GM06990 (cell line): ENCODE measurements around the gene IL1R2.
"Not testable (repeated sequence)": the region's sequence is repeated elsewhere in the genome, so short reads cannot be mapped to it uniquely, and the experiment has no call there.

ENCODE experiments used
- DNase-seq: peaks from one replicate; pipeline ENCODE4 v3.0.0-alpha.2; 2011; ENCODE audit not compliant: insufficient read length; ENCODE audit errors: extremely low read depth
- H3K27me3 ChIP-seq: replicated peaks from 2 replicates; pipeline ENCODE4 v1.6.0; 2011; ENCODE audit warnings: low read length; ENCODE audit not compliant: control insufficient read depth, insufficient read depth
- H3K36me3 ChIP-seq: 2 replicates; pipeline ENCODE4 v1.5.1; 2011; ENCODE audit warnings: low read length; ENCODE audit not compliant: control insufficient read depth, insufficient read depth
- H3K4me3 ChIP-seq: replicated peaks from 2 replicates; pipeline ENCODE4 v1.5.1; 2011; ENCODE audit warnings: low read depth, mild to moderate bottlenecking, control low read depth, low read length
- TF ChIP-seq, protein P1 (sequence below): IDR thresholded peaks from 2 replicates; pipeline ENCODE4 v1.5.1; 2011; ENCODE audit warnings: low read length, control low read depth, mild to moderate bottlenecking, inconsistent platforms; ENCODE audit not compliant: insufficient read depth, poor library complexity, severe bottlenecking

IL1R2 gene

DNA sequence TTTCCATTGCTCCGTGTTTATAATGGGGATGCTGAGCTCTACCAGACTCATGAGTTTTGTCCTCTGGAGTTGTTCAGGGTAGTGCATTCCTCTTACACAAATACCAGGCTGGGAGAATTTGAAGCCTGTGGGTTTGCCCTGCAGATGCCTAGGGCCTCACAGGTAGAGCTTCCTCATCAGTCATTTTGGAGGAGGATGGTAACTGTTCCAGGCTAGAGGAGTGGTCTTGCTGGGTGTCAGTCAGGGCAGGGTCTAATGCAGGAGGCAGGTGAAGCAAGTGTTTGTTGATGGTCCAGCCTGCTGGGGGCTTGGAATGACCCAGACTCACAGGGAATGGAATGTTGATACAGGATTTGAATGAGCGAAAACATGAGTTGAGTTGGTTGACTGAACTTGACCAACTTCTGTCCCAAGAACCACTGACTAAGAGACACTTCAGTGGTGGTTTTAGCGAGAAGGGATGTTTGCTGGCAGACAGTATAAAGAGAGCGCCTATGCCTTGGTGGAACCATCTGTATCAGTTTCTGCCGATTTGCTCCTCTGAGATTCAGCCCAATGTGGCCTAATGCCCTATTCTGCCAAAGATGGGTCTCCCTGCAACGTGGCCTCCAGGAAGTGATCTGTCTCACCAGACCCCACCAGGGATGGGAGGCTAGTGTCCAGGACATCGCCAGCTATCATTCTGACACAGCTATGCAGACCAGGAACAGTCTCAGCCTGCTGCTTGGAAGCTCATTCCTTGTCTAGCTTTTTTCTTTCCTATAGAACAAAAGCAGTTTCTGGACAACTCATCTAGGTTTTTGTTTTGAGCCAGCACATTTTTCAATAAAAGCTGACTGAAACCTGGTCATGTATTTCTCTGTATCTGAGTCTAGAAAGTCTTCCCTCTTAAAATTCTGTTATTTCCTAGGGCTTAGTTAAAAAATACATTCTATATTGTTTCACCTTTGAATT lies 9.3 kb downstream of the IL1R2 start:
- Histone ChIP-seq H3K27me3 (no peaks in the 10 kb centered on the region; the same call in 1 of the 2 replicates), H3K36me3 (no peaks in the 10 kb centered on the region), H3K4me3 (no peak overlapping the region)
- no peak for DNase-seq
- TF ChIP-seq, protein P1, sequence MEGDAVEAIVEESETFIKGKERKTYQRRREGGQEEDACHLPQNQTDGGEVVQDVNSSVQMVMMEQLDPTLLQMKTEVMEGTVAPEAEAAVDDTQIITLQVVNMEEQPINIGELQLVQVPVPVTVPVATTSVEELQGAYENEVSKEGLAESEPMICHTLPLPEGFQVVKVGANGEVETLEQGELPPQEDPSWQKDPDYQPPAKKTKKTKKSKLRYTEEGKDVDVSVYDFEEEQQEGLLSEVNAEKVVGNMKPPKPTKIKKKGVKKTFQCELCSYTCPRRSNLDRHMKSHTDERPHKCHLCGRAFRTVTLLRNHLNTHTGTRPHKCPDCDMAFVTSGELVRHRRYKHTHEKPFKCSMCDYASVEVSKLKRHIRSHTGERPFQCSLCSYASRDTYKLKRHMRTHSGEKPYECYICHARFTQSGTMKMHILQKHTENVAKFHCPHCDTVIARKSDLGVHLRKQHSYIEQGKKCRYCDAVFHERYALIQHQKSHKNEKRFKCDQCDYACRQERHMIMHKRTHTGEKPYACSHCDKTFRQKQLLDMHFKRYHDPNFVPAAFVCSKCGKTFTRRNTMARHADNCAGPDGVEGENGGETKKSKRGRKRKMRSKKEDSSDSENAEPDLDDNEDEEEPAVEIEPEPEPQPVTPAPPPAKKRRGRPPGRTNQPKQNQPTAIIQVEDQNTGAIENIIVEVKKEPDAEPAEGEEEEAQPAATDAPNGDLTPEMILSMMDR, result no peak

DNA sequence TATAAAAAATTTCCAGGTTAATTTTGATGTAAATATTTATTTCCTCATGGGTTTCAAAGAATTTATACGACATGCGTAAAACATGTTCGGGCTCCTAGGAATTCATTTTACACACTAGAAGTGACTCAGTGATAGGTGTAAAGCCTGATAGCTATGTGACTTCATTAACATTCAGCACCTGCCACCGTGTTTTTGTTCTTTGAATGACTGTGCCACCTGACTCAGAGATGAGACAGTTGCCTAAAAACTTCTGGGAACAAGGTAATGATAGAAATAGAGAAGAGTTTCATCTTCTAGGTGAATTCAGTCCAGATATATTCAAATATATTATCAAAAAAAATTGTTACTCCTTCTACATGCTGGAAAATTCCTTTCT lies 10.0 kb downstream of the IL1R2 start:
- no peak overlapping the region for H3K4me3 ChIP-seq
- no peak for DNase-seq
- TF ChIP-seq, protein P1, result no peak
- H3K27me3 ChIP-seq, result no peaks in the 10 kb centered on the region; the same call in 1 of the 2 replicates
- no peaks in the 10 kb centered on the region for H3K36me3 ChIP-seq

DNA sequence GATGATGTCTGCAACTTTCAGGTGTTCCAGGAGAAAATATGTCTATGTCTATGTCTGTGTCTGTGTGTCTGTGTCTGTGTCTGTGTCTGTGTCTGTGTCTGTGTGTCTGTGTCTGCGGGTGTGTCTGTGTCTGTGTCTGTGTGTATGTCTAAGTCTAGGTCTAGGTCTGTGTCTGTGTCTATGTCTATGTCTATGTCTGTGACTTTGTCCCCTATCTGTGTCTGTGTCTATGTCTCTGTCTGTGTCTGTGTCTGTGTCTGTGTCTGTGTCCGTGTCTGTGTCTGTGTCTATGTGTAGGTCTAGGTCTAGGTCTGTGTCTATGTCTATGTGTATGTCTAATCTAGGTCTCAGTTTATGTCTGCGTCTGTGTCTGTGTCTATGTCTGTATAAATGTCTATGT lies 10.5 kb downstream of the IL1R2 start:
- TF ChIP-seq, protein P1, result no peak
- no peak for DNase-seq
- no peak overlapping the region for H3K4me3 ChIP-seq
- no peaks in the 10 kb centered on the region; the same call in 1 of the 2 replicates for H3K27me3 ChIP-seq
- H3K36me3 ChIP-seq, result no peaks in the 10 kb centered on the region

DNA sequence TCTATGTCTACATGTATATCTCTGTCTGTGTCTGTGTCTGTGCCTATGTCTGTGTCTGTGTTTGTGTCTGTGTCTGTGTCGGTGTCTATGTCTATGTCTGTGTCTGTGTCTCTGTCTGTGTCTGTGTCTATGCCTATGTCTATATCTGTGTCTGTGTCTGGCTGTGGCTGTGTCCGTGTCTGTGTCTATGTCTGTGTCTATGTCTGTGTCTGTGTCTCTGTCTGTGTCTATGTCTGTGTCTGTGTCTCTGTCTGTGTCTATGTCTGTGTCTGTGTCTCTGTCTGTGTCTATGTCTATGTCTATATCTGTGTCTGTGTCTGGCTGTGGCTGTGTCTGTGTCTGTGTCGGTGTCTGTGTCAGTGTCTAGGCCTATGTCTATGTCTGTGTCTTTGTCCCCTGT lies 11.1 kb downstream of the IL1R2 start:
- H3K36me3 ChIP-seq, H3K4me3 ChIP-seq, DNase-seq, H3K27me3 ChIP-seq: not testable (repeated sequence)

DNA sequence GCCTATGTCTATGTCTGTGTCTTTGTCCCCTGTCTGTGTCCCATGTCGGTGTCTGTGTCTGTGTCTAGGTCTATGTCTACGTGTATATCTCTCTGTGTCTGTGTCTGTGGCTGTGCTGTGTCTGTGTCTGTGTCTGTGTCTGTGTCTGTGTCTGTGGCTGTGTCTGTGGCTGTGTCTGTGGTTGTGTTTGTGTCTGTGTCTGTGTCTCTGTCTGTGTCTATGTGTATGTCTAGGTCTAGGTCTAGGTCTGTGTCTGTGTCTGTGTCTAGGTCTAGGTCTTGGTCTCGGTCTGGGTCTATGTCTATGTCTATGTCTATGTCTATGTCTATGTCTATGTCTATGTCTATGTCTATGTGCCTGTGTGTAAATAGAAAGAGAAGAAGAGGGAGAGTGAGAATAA lies 11.9 kb downstream of the IL1R2 start:
- TF ChIP-seq, protein P1, result no peak
- H3K36me3 ChIP-seq, result no peaks in the 10 kb centered on the region
- DNase-seq, result no peak
- no peaks in the 10 kb centered on the region; the same call in 1 of the 2 replicates for H3K27me3 ChIP-seq
- H3K4me3 ChIP-seq, result no peak overlapping the region

DNA sequence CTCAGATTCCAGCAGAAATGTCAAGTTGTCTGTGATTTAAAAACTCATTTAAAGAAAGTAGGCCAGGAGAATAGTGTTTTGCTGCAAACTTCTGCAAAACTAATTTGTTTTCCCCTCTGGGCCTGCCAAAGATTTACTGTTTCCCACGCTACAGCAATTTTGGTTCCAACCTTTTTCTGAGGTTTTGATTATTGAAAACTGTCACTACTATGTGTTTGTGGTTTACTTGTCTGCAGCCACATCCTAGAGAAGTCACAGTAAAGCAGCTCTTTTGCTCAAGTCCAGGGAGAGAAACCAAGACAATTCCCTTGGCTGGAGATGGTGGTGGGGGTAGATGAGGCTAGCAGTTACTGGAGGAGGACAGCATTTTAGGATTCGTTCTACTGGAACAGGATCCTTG lies 12.8 kb downstream of the IL1R2 start:
- TF ChIP-seq, protein P1, result no peak
- no peaks in the 10 kb centered on the region; the same call in 1 of the 2 replicates for H3K27me3 ChIP-seq
- no peaks in the 10 kb centered on the region for H3K36me3 ChIP-seq
- DNase-seq, result no peak
- no peak overlapping the region for H3K4me3 ChIP-seq
